Measurements from ENCODE around the gene PLPPR4.
"Not testable (repeated sequence)": the region's sequence is repeated elsewhere in the genome, so short reads cannot be mapped to it uniquely, and the experiment has no call there.

The PLPPR4 gene

GRCh38 chr1:99250728-99251127, 13.6 kb upstream of the PLPPR4 start:
- TF ChIP-seq CTCF (IDR thresholded peaks at IDR 0.05) = no peak
- DNase-seq = no peak
- no peak overlapping the region for H3K27ac ChIP-seq
- intact Hi-C loops (cut with DNase I; ENCODE audit: low total_unique reads) = no loop called here
- H3K9me3 ChIP-seq = peaks cover 0 to 7% (median 0%) of the 10 kb centered on the region in 3 donors
- no peaks in the 10 kb centered on the region for H3K36me3 ChIP-seq
- H3K4me1 ChIP-seq = no peaks in the 10 kb centered on the region
- no peaks in the 10 kb centered on the region for H3K27me3 ChIP-seq
- no peak overlapping the region for H3K4me3 ChIP-seq

- TF ChIP-seq CTCF (IDR thresholded peaks at IDR 0.05) = no peak
- H3K36me3 ChIP-seq = no peaks in the 10 kb centered on the region
- no peaks in the 10 kb centered on the region for H3K27me3 ChIP-seq
- H3K4me3 ChIP-seq = no peak overlapping the region
- intact Hi-C loops (cut with DNase I; ENCODE audit: low total_unique reads) = no loop called here
- no peaks in the 10 kb centered on the region for H3K4me1 ChIP-seq
- no peak overlapping the region for H3K27ac ChIP-seq
- DNase-seq = no peak
- H3K9me3 ChIP-seq = peaks cover 0 to 3% (median 0%) of the 10 kb centered on the region in 3 donors
Measured at GRCh38 chr1:99251308-99251707, 13.0 kb upstream of the PLPPR4 start.

- Histone ChIP-seq H3K27ac (no peak overlapping the region), H3K9me3 (no peaks in the 10 kb centered on the region), H3K27me3 (no peaks in the 10 kb centered on the region), H3K4me1 (no peaks in the 10 kb centered on the region), H3K4me3 (no peak overlapping the region), H3K36me3 (no peaks in the 10 kb centered on the region)
- intact Hi-C loops (cut with DNase I; ENCODE audit: low total_unique reads) = no loop called here
- TF ChIP-seq CTCF (IDR thresholded peaks at IDR 0.05) = no peak
- no peak for DNase-seq
Measured at GRCh38 chr1:99252630-99253029, 11.7 kb upstream of the PLPPR4 start.

- Histone ChIP-seq H3K4me1 (peaks cover 0 to 10% (median 2%) of the 10 kb centered on the region in 4 donors), H3K27me3 (peaks cover 0 to 19% of the 10 kb centered on the region in 2 donors)
- H3K27ac ChIP-seq; DNase-seq; intact Hi-C loops (cut with DNase I; ENCODE audit: low total_unique reads); H3K4me3 ChIP-seq; H3K9me3 ChIP-seq; H3K36me3 ChIP-seq: not testable (repeated sequence)
Measured at GRCh38 chr1:99260402-99260801, 3.9 kb upstream of the PLPPR4 start.

- Histone ChIP-seq H3K27me3 (peaks cover 0 to 19% of the 10 kb centered on the region in 2 donors), H3K9me3 (no peaks in the 10 kb centered on the region), H3K27ac (no peak overlapping the region), H3K4me1 (peaks cover 0 to 10% (median 2%) of the 10 kb centered on the region in 4 donors), H3K4me3 (no peak overlapping the region), H3K36me3 (no peaks in the 10 kb centered on the region)
- DNase-seq = no peak
- intact Hi-C loops (cut with DNase I; ENCODE audit: low total_unique reads) = no loop called here
- TF ChIP-seq CTCF (IDR thresholded peaks at IDR 0.05) = no peak
Measured at GRCh38 chr1:99265124-99265523, 832 bp downstream of the PLPPR4 start.

- no peak overlapping the region for H3K27ac ChIP-seq
- DNase-seq = no peak
- no peaks in the 10 kb centered on the region for H3K9me3 ChIP-seq
- no peak overlapping the region for H3K4me3 ChIP-seq
- peaks cover 0 to 10% (median 2%) of the 10 kb centered on the region in 4 donors for H3K4me1 ChIP-seq
- H3K36me3 ChIP-seq = no peaks in the 10 kb centered on the region
- intact Hi-C loops (cut with DNase I; ENCODE audit: low total_unique reads) = no loop called here
- no peak for TF ChIP-seq CTCF (IDR thresholded peaks at IDR 0.05)
- H3K27me3 ChIP-seq = peaks cover 0 to 19% of the 10 kb centered on the region in 2 donors
Measured at GRCh38 chr1:99266726-99267125, 2.4 kb downstream of the PLPPR4 start.
